Colon (tissue), 2 donors: ENCODE results near the gene KAT8.

Source experiments
- FAIRE-seq: peaks from 2 replicates; lab custom pipeline; 2012; peaks lifted over from hg19 to GRCh38; lab: Jason Lieb, UNC
- donor health status: control.
- donor health status: control.

The KAT8 gene

GRCh38 chr16:31117384-31118222, at the start of gene KAT8:
Gene KAT8 (plus strand): TSS chr16:31117664. CDS start chr16:31117682, 18 bp downstream.
- no peak for FAIRE-seq

GRCh38 chr16:31071861-31072260, 45.6 kb upstream of the KAT8 start:
- no peak for FAIRE-seq

GRCh38 chr16:31072540-31073141, 44.8 kb upstream of the KAT8 start:
- FAIRE-seq: no peak

GRCh38 chr16:31073142-31073969, 44.1 kb upstream of the KAT8 start:
- no peak for FAIRE-seq

GRCh38 chr16:31073970-31074813, 43.3 kb upstream of the KAT8 start, which contains the start of the genes ZNF646 and ZNF668:
Gene ZNF646 (plus strand): TSS chr16:31074422. CDS start chr16:31076325, 1,903 bp downstream.
Gene ZNF668 (minus strand): TSS chr16:31074240. CDS start chr16:31064459, 9,781 bp downstream.
- FAIRE-seq: peak; percentile 53

- FAIRE-seq: no peak
Observed at GRCh38 chr16:31074814-31075183, 42.7 kb upstream of the KAT8 start.

GRCh38 chr16:31076319-31076718, 41.1 kb upstream of the KAT8 start:
- no peak for FAIRE-seq

GRCh38 chr16:31077024-31077423, 40.4 kb upstream of the KAT8 start:
- FAIRE-seq: no peak

- no peak for FAIRE-seq
Observed at GRCh38 chr16:31077592-31078396, 39.7 kb upstream of the KAT8 start.

GRCh38 chr16:31078597-31079341, 38.7 kb upstream of the KAT8 start:
- no peak for FAIRE-seq

GRCh38 chr16:31079342-31079944, 38.0 kb upstream of the KAT8 start:
- FAIRE-seq: no peak

- FAIRE-seq: no peak
Observed at GRCh38 chr16:31080035-31080629, 37.3 kb upstream of the KAT8 start.

GRCh38 chr16:31080756-31081419, 36.6 kb upstream of the KAT8 start:
- no peak for FAIRE-seq

GRCh38 chr16:31081428-31082351, 35.8 kb upstream of the KAT8 start:
- no peak for FAIRE-seq

- no peak for FAIRE-seq
Observed at GRCh38 chr16:31082368-31083045, 35.0 kb upstream of the KAT8 start.

- no peak for FAIRE-seq
Observed at GRCh38 chr16:31083081-31083480, 34.4 kb upstream of the KAT8 start.

- FAIRE-seq: no peak
Observed at GRCh38 chr16:31083556-31083955, 33.9 kb upstream of the KAT8 start.
